ENCODE measurements around the gene FAXDC2. TPM values are rescaled to one million over a fixed set of nuclear protein-coding genes. Genes with fewer than 3 reads are reported as not detected.

The FAXDC2 gene
- total and polyA plus RNA-seq, 9 of the 15 experiments (the other 6 are each of a cell fraction or from before 2014, with no cell fraction given): 2.4 to 30.0 (median 9.9) TPM

DNA sequence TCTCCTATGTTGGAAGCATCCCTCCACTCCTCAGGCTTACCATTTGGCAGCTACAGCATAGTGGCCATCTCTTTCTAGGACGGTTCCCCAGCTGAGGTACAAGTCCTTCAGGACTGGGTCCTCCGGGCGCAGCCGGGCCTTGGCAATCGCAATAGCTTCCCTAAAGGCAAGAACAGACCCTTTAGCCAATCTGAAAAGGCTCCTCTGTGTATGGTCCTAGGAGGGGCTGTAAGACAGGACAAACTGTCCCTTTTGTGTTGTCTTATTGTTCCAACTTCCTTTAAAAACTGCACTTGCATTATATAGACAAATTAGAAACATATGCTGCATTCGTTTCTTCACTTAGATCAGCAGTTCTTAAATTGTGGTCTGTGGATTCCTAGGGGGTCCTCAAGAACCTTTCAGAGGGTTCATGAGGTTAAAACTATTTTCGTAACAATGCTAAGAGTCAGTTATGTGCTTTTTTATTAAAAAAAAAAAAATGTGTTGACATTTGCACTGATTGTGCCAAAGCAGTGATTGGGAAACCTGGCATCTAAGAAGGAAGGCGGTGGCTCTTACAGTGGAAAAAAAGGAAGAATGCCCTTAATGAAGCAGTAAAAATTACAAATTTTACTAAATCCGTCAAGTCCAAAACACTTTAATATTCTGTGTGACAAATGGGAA, 48.9 kb upstream of the FAXDC2 start (continued):
- TF ChIP-seq, protein P1, sequence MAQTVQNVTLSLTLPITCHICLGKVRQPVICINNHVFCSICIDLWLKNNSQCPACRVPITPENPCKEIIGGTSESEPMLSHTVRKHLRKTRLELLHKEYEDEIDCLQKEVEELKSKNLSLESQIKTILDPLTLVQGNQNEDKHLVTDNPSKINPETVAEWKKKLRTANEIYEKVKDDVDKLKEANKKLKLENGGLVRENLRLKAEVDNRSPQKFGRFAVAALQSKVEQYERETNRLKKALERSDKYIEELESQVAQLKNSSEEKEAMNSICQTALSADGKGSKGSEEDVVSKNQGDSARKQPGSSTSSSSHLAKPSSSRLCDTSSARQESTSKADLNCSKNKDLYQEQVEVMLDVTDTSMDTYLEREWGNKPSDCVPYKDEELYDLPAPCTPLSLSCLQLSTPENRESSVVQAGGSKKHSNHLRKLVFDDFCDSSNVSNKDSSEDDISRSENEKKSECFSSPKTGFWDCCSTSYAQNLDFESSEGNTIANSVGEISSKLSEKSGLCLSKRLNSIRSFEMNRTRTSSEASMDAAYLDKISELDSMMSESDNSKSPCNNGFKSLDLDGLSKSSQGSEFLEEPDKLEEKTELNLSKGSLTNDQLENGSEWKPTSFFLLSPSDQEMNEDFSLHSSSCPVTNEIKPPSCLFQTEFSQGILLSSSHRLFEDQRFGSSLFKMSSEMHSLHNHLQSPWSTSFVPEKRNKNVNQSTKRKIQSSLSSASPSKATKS (CRISPR knock-in tag; IDR thresholded peaks at IDR 0.05): no peak
- TF ChIP-seq HSF4 (CRISPR knock-in tag; IDR thresholded peaks at IDR 0.05; ENCODE audit: borderline replicate concordance) (no peak), SRSF7 (optimal IDR thresholded peaks at IDR 0.05; ENCODE audit: low read depth, low read length) (no peak)

DNA sequence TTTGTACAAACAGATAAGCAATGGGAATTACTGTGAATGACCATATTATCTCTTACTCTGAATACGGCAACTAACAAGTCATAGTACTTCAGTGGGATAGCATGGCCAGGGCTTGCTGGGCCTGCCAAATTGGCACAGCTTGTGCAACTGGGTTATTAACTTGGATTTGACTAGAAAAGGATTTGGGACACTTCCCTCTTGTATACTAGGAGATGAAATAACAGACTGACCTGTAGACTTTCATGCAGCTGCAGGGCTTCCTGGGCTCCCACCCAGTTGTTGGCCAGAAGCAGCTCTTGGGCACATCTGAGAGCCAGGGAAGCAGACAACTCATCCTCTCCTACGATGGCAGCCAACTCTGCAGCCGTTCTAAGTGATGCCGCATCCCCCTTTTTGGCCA, 47.8 kb upstream of the FAXDC2 start:
- DNase-seq (ENCODE audit: extremely low read depth in 1 of 4, low spot score in 3 of 4): no peak
- Histone ChIP-seq H3K36me3 (ENCODE audit: control insufficient read depth, insufficient read depth, low read length) (peaks cover 96% of the 10 kb centered on the region), H3K27me3 (ENCODE audit: control insufficient read depth in 2 of 2, insufficient read depth in 2 of 2, low read length in 2 of 2) (no peaks in the 10 kb centered on the region), H3K79me2 (ENCODE audit: control insufficient read depth, insufficient read depth, low read length) (no peaks in the 10 kb centered on the region), H3K9me1 (ENCODE audit: control insufficient read depth, insufficient read depth, low read length) (no peaks in the 10 kb centered on the region), H3K4me3 (no peak overlapping the region), H2AFZ (ENCODE audit: low read depth, low read length) (no peak overlapping the region), H3K27ac (ENCODE audit: extremely low read depth, low read depth, low read length) (no peak overlapping the region), H3K9ac (ENCODE audit: insufficient read depth in 1 of 2, low read depth in 2 of 2, low read length in 2 of 2) (no peak overlapping the region), H4K20me1 (replicated peaks; ENCODE audit: control insufficient read depth, insufficient read depth, low read length) (no peaks in the 10 kb centered on the region; the same call in 1 of the 2 replicates), H3K4me2 (ENCODE audit: insufficient read depth, low read length) (no peak overlapping the region), H3K9me3 (replicated peaks; ENCODE audit: control insufficient read depth, insufficient read depth, low read depth, low read length) (no peaks in the 10 kb centered on the region), H3K4me1 (replicated peaks in 1 of 2; ENCODE audit: control insufficient read depth in 2 of 2, insufficient read depth in 2 of 2, low read length in 2 of 2) (no peaks in the 10 kb centered on the region)
- 100% methylated on average over 4 of the region's 4 CpGs for WGBS (ENCODE audit: insufficient coverage, low coverage, missing lambda C conversion rate)
- ChIA-PET POLR2A (interaction anchor here (0.7 kb wide), 2 partner anchors 9 to 735 kb away, joined by 3 read pairs; no protein-coding TSS in a partner anchor), CTCF (ENCODE audit: low intra/inter-chr PET ratio) (no interaction called here)
- in situ Hi-C loops (cut with MboI): no loop called here
- no TSS peak for BruUV-seq (replicated peaks)
- intact Hi-C loops (cut with micrococcal nuclease): no loop called here
- ATAC-seq: no peak
- no peak for FAIRE-seq
- TF ChIP-seq ELF1 (tag; IDR thresholded peaks at IDR 0.05) (no peak), ZNF146 (CRISPR knock-in tag; IDR thresholded peaks at IDR 0.05; ENCODE audit: unreplicated experiment) (no peak), HNRNPUL1 (IDR thresholded peaks at IDR 0.05; ENCODE audit: low read length) (no peak), POLR2AphosphoS5 (IDR thresholded peaks at IDR 0.05; ENCODE audit: control insufficient read depth, insufficient read depth, low read depth, low read length) (no peak), ZZZ3 (IDR thresholded peaks at IDR 0.05) (no peak), ZNF766 (CRISPR knock-in tag; conservative IDR thresholded peaks at IDR 0.05) (no peak), BRD9 (IDR thresholded peaks at IDR 0.05; ENCODE audit: low read depth, partially characterized antibody) (no peak), ZNF785 (CRISPR knock-in tag; IDR thresholded peaks at IDR 0.05) (no peak)
- TF ChIP-seq, protein P2, sequence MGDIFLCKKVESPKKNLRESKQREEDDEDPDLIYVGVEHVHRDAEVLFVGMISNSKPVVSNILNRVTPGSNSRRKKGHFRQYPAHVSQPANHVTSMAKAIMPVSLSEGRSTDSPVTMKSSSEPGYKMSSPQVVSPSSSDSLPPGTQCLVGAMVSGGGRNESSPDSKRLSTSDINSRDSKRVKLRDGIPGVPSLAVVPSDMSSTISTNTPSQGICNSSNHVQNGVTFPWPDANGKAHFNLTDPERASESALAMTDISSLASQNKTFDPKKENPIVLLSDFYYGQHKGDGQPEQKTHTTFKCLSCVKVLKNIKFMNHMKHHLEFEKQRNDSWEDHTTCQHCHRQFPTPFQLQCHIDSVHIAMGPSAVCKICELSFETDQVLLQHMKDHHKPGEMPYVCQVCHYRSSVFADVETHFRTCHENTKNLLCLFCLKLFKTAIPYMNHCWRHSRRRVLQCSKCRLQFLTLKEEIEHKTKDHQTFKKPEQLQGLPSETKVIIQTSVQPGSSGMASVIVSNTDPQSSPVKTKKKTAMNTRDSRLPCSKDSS (IDR thresholded peaks at IDR 0.05; ENCODE audit: low read depth, partially characterized antibody): no peak
- TF ChIP-seq, protein P3, sequence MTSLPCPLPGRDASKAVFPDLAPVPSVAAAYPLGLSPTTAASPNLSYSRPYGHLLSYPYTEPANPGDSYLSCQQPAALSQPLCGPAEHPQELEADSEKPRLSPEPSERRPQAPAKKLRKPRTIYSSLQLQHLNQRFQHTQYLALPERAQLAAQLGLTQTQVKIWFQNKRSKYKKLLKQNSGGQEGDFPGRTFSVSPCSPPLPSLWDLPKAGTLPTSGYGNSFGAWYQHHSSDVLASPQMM (CRISPR knock-in tag; IDR thresholded peaks at IDR 0.05): no peak
- TF ChIP-seq, protein P4, sequence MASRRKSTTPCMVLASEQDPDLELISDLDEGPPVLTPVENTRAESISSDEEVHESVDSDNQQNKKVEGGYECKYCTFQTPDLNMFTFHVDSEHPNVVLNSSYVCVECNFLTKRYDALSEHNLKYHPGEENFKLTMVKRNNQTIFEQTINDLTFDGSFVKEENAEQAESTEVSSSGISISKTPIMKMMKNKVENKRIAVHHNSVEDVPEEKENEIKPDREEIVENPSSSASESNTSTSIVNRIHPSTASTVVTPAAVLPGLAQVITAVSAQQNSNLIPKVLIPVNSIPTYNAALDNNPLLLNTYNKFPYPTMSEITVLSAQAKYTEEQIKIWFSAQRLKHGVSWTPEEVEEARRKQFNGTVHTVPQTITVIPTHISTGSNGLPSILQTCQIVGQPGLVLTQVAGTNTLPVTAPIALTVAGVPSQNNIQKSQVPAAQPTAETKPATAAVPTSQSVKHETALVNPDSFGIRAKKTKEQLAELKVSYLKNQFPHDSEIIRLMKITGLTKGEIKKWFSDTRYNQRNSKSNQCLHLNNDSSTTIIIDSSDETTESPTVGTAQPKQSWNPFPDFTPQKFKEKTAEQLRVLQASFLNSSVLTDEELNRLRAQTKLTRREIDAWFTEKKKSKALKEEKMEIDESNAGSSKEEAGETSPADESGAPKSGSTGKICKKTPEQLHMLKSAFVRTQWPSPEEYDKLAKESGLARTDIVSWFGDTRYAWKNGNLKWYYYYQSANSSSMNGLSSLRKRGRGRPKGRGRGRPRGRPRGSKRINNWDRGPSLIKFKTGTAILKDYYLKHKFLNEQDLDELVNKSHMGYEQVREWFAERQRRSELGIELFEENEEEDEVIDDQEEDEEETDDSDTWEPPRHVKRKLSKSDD (conservative IDR thresholded peaks at IDR 0.05; ENCODE audit: low read length): no peak

Data from K562 (cell line).